ENCODE measurements around the gene ARSK. TPM values are rescaled to one million over a fixed set of nuclear protein-coding genes. Genes with fewer than 3 reads are reported as not detected.

Gene ARSK
- total RNA-seq (ENCODE audit: unreplicated experiment) = 5.5 TPM
- long read RNA-seq, transcript ARSK-201 (8 exons, 3,354 nt) = major isoform, 6 of 10 reads
- long read RNA-seq, partial matches to known transcripts = 0 of 10 reads
- long read RNA-seq, other reads (novel, unspliced or antisense) = 1 of 10 reads

GRCh38 chr5:95554647-95555548 is at the start of gene ARSK, which contains the start of gene SKIC3:
Gene ARSK (plus strand): TSS chr5:95555101. CDS start chr5:95555279, 178 bp downstream.
Gene SKIC3 (minus strand): TSS chr5:95554977. CDS start chr5:95547150, 7,827 bp downstream.
- H3K4me3 Mint-ChIP-seq (ENCODE audit: unreplicated experiment) = peak within 1 kb of the TSS; percentile 100
- H3K27me3 Mint-ChIP-seq (ENCODE audit: unreplicated experiment) = peaks cover 10% of the 10 kb centered on the region
- peak; percentile 84 for DNase-seq (ENCODE audit: low spot score)
- H3K9me3 Mint-ChIP-seq (ENCODE audit: unreplicated experiment) = no peaks in the 10 kb centered on the region
- peaks cover 7% of the 10 kb centered on the region for H3K36me3 Mint-ChIP-seq (ENCODE audit: low read depth, unreplicated experiment)
- H3K4me1 Mint-ChIP-seq (ENCODE audit: unreplicated experiment) = peaks cover 10% of the 10 kb centered on the region
- no peak for TF ChIP-seq CTCF (IDR thresholded peaks at IDR 0.05; ENCODE audit: unreplicated experiment)
- peak within 1 kb of the TSS; percentile 89 for H3K27ac Mint-ChIP-seq (ENCODE audit: unreplicated experiment)

GRCh38 chr5:95508550-95508949 is 46.4 kb upstream of the ARSK start:
- Mint-ChIP-seq H3K4me1 (ENCODE audit: unreplicated experiment) (no peaks in the 10 kb centered on the region), H3K4me3 (ENCODE audit: unreplicated experiment) (no peak overlapping the region), H3K36me3 (ENCODE audit: low read depth, unreplicated experiment) (peaks cover 19% of the 10 kb centered on the region), H3K9me3 (ENCODE audit: unreplicated experiment) (no peaks in the 10 kb centered on the region), H3K27me3 (ENCODE audit: unreplicated experiment) (peaks cover 2% of the 10 kb centered on the region), H3K27ac (ENCODE audit: unreplicated experiment) (no peak overlapping the region)
- no peak for TF ChIP-seq CTCF (IDR thresholded peaks at IDR 0.05; ENCODE audit: unreplicated experiment)
- DNase-seq (ENCODE audit: low spot score) = no peak

- H3K27ac Mint-ChIP-seq (ENCODE audit: unreplicated experiment) = no peak overlapping the region
- H3K36me3 Mint-ChIP-seq (ENCODE audit: low read depth, unreplicated experiment) = peaks cover 17% of the 10 kb centered on the region
- no peaks in the 10 kb centered on the region for H3K9me3 Mint-ChIP-seq (ENCODE audit: unreplicated experiment)
Measured at GRCh38 chr5:95511606-95512005, 43.3 kb upstream of the ARSK start.

GRCh38 chr5:95518417-95518816 is 36.5 kb upstream of the ARSK start:
- no peak for DNase-seq (ENCODE audit: low spot score)
- H3K4me3 Mint-ChIP-seq (ENCODE audit: unreplicated experiment) = no peak overlapping the region
- no peak overlapping the region for H3K27ac Mint-ChIP-seq (ENCODE audit: unreplicated experiment)
- H3K4me1 Mint-ChIP-seq (ENCODE audit: unreplicated experiment) = no peaks in the 10 kb centered on the region
- TF ChIP-seq CTCF (IDR thresholded peaks at IDR 0.05; ENCODE audit: unreplicated experiment) = no peak
- peaks cover 8% of the 10 kb centered on the region for H3K36me3 Mint-ChIP-seq (ENCODE audit: low read depth, unreplicated experiment)
- H3K27me3 Mint-ChIP-seq (ENCODE audit: unreplicated experiment) = no peaks in the 10 kb centered on the region
- no peaks in the 10 kb centered on the region for H3K9me3 Mint-ChIP-seq (ENCODE audit: unreplicated experiment)

More at GRCh38 chr5:95511606-95512005, 43.3 kb upstream of the ARSK start:
- peaks cover 2% of the 10 kb centered on the region for H3K27me3 Mint-ChIP-seq (ENCODE audit: unreplicated experiment)
- no peak overlapping the region for H3K4me3 Mint-ChIP-seq (ENCODE audit: unreplicated experiment)
- no peaks in the 10 kb centered on the region for H3K4me1 Mint-ChIP-seq (ENCODE audit: unreplicated experiment)
- TF ChIP-seq CTCF (IDR thresholded peaks at IDR 0.05; ENCODE audit: unreplicated experiment) = no peak
- DNase-seq (ENCODE audit: low spot score) = no peak

GRCh38 chr5:95519151-95519550 is 35.8 kb upstream of the ARSK start:
- peaks cover 8% of the 10 kb centered on the region for H3K36me3 Mint-ChIP-seq (ENCODE audit: low read depth, unreplicated experiment)
- H3K4me1 Mint-ChIP-seq (ENCODE audit: unreplicated experiment) = no peaks in the 10 kb centered on the region
- H3K9me3 Mint-ChIP-seq (ENCODE audit: unreplicated experiment) = no peaks in the 10 kb centered on the region
- DNase-seq (ENCODE audit: low spot score) = no peak
- no peak overlapping the region for H3K4me3 Mint-ChIP-seq (ENCODE audit: unreplicated experiment)
- no peak overlapping the region for H3K27ac Mint-ChIP-seq (ENCODE audit: unreplicated experiment)
- no peak for TF ChIP-seq CTCF (IDR thresholded peaks at IDR 0.05; ENCODE audit: unreplicated experiment)
- no peaks in the 10 kb centered on the region for H3K27me3 Mint-ChIP-seq (ENCODE audit: unreplicated experiment)

All from endothelial cell (in vitro differentiated cells).